HCT116 (cell line): ENCODE results near the gene MEAF6.

Source experiments
- ATF3 ChIP-seq: IDR thresholded peaks from 2 replicates; pipeline ENCODE4 v1.6.1; 2012
- CEBPB ChIP-seq: IDR thresholded peaks from 2 replicates; pipeline ENCODE4 v1.6.1; 2012; ENCODE audit warnings: low read depth
- CTCF ChIP-seq, 3 experiments: fragments of 200-600 bp in 1 of 3; sonication (generic) in 1 of 3; IDR thresholded peaks in 2 of 3; conservative IDR thresholded peaks in 1 of 3; 2 replicates each; pipeline ENCODE4 v1.5.1; 2012 to 2017; ENCODE audit warnings: low read depth in 2 of 3, low read length in 2 of 3, antibody characterized with exemption in 1 of 3, borderline replicate concordance in 1 of 3, control low read depth in 1 of 3, mild to moderate bottlenecking in 1 of 3, mixed read lengths in 1 of 3, mixed run types in 1 of 3, moderate library complexity in 1 of 3; ENCODE audit not compliant: insufficient read depth in 1 of 3
- ELF1 ChIP-seq: IDR thresholded peaks from 2 replicates; pipeline ENCODE4 v1.6.1; 2012; ENCODE audit warnings: low read depth, borderline replicate concordance
- EZH2 ChIP-seq: fragments of 200-600 bp; sonication (generic); IDR thresholded peaks from 2 replicates; pipeline ENCODE4 v1.6.1; 2017; ENCODE audit warnings: antibody characterized with exemption, mixed run types
- EZH2phosphoT487 ChIP-seq: fragments of 200-600 bp; IDR thresholded peaks from 2 replicates; pipeline ENCODE4 v1.6.1; 2018; ENCODE audit warnings: antibody characterized with exemption, borderline replicate concordance
- MAX ChIP-seq: IDR thresholded peaks from 2 replicates; pipeline ENCODE4 v1.6.1; 2012
- POLR2A ChIP-seq: IDR thresholded peaks from 2 replicates; pipeline ENCODE4 v1.7.0; 2011; ENCODE audit warnings: borderline replicate concordance; ENCODE audit not compliant: insufficient read depth, insufficient read length; ENCODE audit errors: extremely low read depth
- RAD21 ChIP-seq: IDR thresholded peaks from 2 replicates; pipeline ENCODE4 v1.6.1; 2012; ENCODE audit warnings: low read depth, mild to moderate bottlenecking
- REST ChIP-seq: IDR thresholded peaks from 2 replicates; pipeline ENCODE4 v1.6.1; 2012; ENCODE audit warnings: low read depth
- SRF ChIP-seq: IDR thresholded peaks from 2 replicates; pipeline ENCODE4 v1.6.1; 2012; ENCODE audit warnings: low read depth
- YY1 ChIP-seq: IDR thresholded peaks from 2 replicates; pipeline ENCODE4 v1.6.1; 2011; ENCODE audit warnings: low read length, low read depth, moderate library complexity, mild to moderate bottlenecking; ENCODE audit not compliant: insufficient replicate concordance; ENCODE audit errors: extremely low read depth
- ZBTB33 ChIP-seq: IDR thresholded peaks from 2 replicates; pipeline ENCODE4 v1.6.1; 2011; ENCODE audit warnings: mild to moderate bottlenecking, low read length, moderate library complexity; ENCODE audit not compliant: insufficient replicate concordance; ENCODE audit errors: extremely low read depth
- ZNF274 ChIP-seq: fragments of 200-500 bp; sonication (Bioruptor generic); IDR thresholded peaks from 2 replicates; pipeline ENCODE4 v1.6.1; 2014; ENCODE audit warnings: mild to moderate bottlenecking, low read depth, low read length, inconsistent platforms

- TF ChIP-seq CTCF (IDR thresholded peaks at IDR 0.05 in 2 of 3, conservative IDR thresholded peaks at IDR 0.05 in 1 of 3; ENCODE audit: borderline replicate concordance in 1 of 3, insufficient read depth in 1 of 3, low read depth in 2 of 3, low read length in 2 of 3) (no peak), ATF3 (no peak), ZBTB33 (no peak), ELF1 (no peak), POLR2A (no peak), EZH2 (no peak), CEBPB (no peak), YY1 (no peak), RAD21 (no peak), MAX (no peak), SRF (no peak), EZH2phosphoT487 (no peak), ZNF274 (no peak), REST (no peak)
Observed at GRCh38 chr1:37476460-37477197, 37.9 kb downstream of the MEAF6 start.
